ENCODE data around the gene SSUH2. TPM values are rescaled to one million over a fixed set of nuclear protein-coding genes. Genes with fewer than 3 reads are reported as not detected.

Gene SSUH2
- total RNA-seq, 1 experiment from 2014 or later, result 0.51 TPM

GRCh38 chr3:8673083-8673737, 28.6 kb upstream of the SSUH2 start:
- no TSS peak for BruUV-seq (replicated peaks)

GRCh38 chr3:8669019-8669418, 24.4 kb upstream of the SSUH2 start:
- CTCF ChIA-PET, result interaction anchor here (0.6 kb wide), 2 partner anchors 54 to 253 kb away, joined by 3 to 4 read pairs; no protein-coding TSS in a partner anchor
- DNase-seq (ENCODE audit: unreplicated experiment), result no peak
- no peak for TF ChIP-seq CTCF (IDR thresholded peaks at IDR 0.05; ENCODE audit: unreplicated experiment)
- POLR2A ChIA-PET, result no interaction called here
- no peak overlapping the region for H3K4me3 Mint-ChIP-seq (ENCODE audit: unreplicated experiment)
- H3K4me1 Mint-ChIP-seq (ENCODE audit: insufficient read depth, unreplicated experiment), result peaks cover 6% of the 10 kb centered on the region
- no peaks in the 10 kb centered on the region for H3K36me3 Mint-ChIP-seq (ENCODE audit: insufficient read depth, unreplicated experiment)
- no TSS peak for BruUV-seq (replicated peaks)
- intact Hi-C loops (cut with micrococcal nuclease), result no loop called here
- no peak overlapping the region for H3K27ac Mint-ChIP-seq (ENCODE audit: low read depth, unreplicated experiment)
- peaks cover 16% of the 10 kb centered on the region for H3K27me3 Mint-ChIP-seq (ENCODE audit: insufficient read depth, unreplicated experiment)
- H3K9me3 Mint-ChIP-seq (ENCODE audit: unreplicated experiment), result no peaks in the 10 kb centered on the region

More at GRCh38 chr3:8673083-8673737, 28.6 kb upstream of the SSUH2 start:
- no peaks in the 10 kb centered on the region for H3K9me3 Mint-ChIP-seq (ENCODE audit: unreplicated experiment)
- H3K27me3 Mint-ChIP-seq (ENCODE audit: insufficient read depth, unreplicated experiment), result peaks cover 16% of the 10 kb centered on the region
- H3K27ac Mint-ChIP-seq (ENCODE audit: low read depth, unreplicated experiment), result no peak overlapping the region
- POLR2A ChIA-PET, result no interaction called here
- no peaks in the 10 kb centered on the region for H3K36me3 Mint-ChIP-seq (ENCODE audit: insufficient read depth, unreplicated experiment)
- CTCF ChIA-PET, result interaction anchor here (0.6 to 2.5 kb wide), 3 partner anchors 10 to 394 kb away, joined by 3 to 15 read pairs (median 4); no protein-coding TSS in a partner anchor
- peaks cover 4% of the 10 kb centered on the region for H3K4me1 Mint-ChIP-seq (ENCODE audit: insufficient read depth, unreplicated experiment)
- no peak for DNase-seq (ENCODE audit: unreplicated experiment)
- H3K4me3 Mint-ChIP-seq (ENCODE audit: unreplicated experiment), result no peak overlapping the region
- intact Hi-C loops (cut with micrococcal nuclease), result no loop called here
- TF ChIP-seq CTCF (IDR thresholded peaks at IDR 0.05; ENCODE audit: unreplicated experiment), result no peak

- no peak overlapping the region for H3K4me3 Mint-ChIP-seq (ENCODE audit: unreplicated experiment)
- intact Hi-C loops (cut with micrococcal nuclease), result no loop called here
- BruUV-seq (replicated peaks), result no TSS peak
These were observed 23.6 kb upstream of the SSUH2 start for GRCh38 chr3:8668216-8668615.

More at GRCh38 chr3:8668216-8668615, 23.6 kb upstream of the SSUH2 start:
- TF ChIP-seq CTCF (IDR thresholded peaks at IDR 0.05; ENCODE audit: unreplicated experiment), result no peak
- Mint-ChIP-seq H3K36me3 (ENCODE audit: insufficient read depth, unreplicated experiment) (no peaks in the 10 kb centered on the region), H3K9me3 (ENCODE audit: unreplicated experiment) (no peaks in the 10 kb centered on the region), H3K27ac (ENCODE audit: low read depth, unreplicated experiment) (no peak overlapping the region), H3K4me1 (ENCODE audit: insufficient read depth, unreplicated experiment) (peaks cover 6% of the 10 kb centered on the region), H3K27me3 (ENCODE audit: insufficient read depth, unreplicated experiment) (peaks cover 16% of the 10 kb centered on the region)
- ChIA-PET CTCF (no interaction called here), POLR2A (no interaction called here)
- DNase-seq (ENCODE audit: unreplicated experiment), result no peak

All from MCF 10A (cell line).